LHCN-M2 (cell line): ENCODE results near the gene RYR2. TPM values are rescaled to one million over a fixed set of nuclear protein-coding genes. Genes with fewer than 3 reads are reported as not detected.
"Not testable (repeated sequence)": the region's sequence is repeated elsewhere in the genome, so short reads cannot be mapped to it uniquely, and the experiment has no call there.

Experiments
- DNase-seq: peaks from one replicate; pipeline ENCODE4 v3.0.0-alpha.2; 2012; ENCODE audit warnings: low read depth
- total RNA-seq: library from RNA; depleted of rRNA; stranded (reverse); fragments of >200 nt; gene quantifications from 2 replicates; pipeline ENCODE4 v1.2.3, GENCODE V29; 2014

The RYR2 gene
- total RNA-seq, 1 experiment from 2014 or later = 0.06 TPM

- no peak for DNase-seq
These were observed 744.2 kb downstream of the RYR2 start for GRCh38 chr1:237786066-237786719.

GRCh38 chr1:237788069-237788468, 746.1 kb downstream of the RYR2 start:
- no peak for DNase-seq

- DNase-seq = no peak
These were observed 747.6 kb downstream of the RYR2 start for GRCh38 chr1:237789619-237790018.

GRCh38 chr1:237791592-237791991, 749.6 kb downstream of the RYR2 start:
- DNase-seq = no peak

- no peak for DNase-seq
These were observed 750.2 kb downstream of the RYR2 start for GRCh38 chr1:237792149-237792548.

- no peak for DNase-seq
These were observed 750.7 kb downstream of the RYR2 start for GRCh38 chr1:237792726-237793125.

- DNase-seq = peak; percentile 6
These were observed 752.1 kb downstream of the RYR2 start for GRCh38 chr1:237794071-237794470.

- no peak for DNase-seq
These were observed 753.6 kb downstream of the RYR2 start for GRCh38 chr1:237795558-237795957.

- peak; percentile 40 for DNase-seq
These were observed 757.9 kb downstream of the RYR2 start for GRCh38 chr1:237799762-237800474.

GRCh38 chr1:237804516-237804915, 762.5 kb downstream of the RYR2 start:
- no peak for DNase-seq

GRCh38 chr1:237809099-237809498, 767.1 kb downstream of the RYR2 start:
- DNase-seq = no peak

GRCh38 chr1:237811633-237812032, 769.6 kb downstream of the RYR2 start:
- DNase-seq = no peak

- DNase-seq = no peak
These were observed 770.1 kb downstream of the RYR2 start for GRCh38 chr1:237812061-237812460.

GRCh38 chr1:237814319-237814924, 772.4 kb downstream of the RYR2 start:
- peak; percentile 9 for DNase-seq

- no peak for DNase-seq
These were observed 775.3 kb downstream of the RYR2 start for GRCh38 chr1:237817277-237817676.

GRCh38 chr1:237820634-237821033, 778.6 kb downstream of the RYR2 start:
- not testable (repeated sequence) for DNase-seq

GRCh38 chr1:237832858-237833257, 790.9 kb downstream of the RYR2 start:
- no peak for DNase-seq

GRCh38 chr1:237834048-237834447, 792.1 kb downstream of the RYR2 start:
- DNase-seq = no peak

- DNase-seq = no peak
These were observed 792.5 kb downstream of the RYR2 start for GRCh38 chr1:237834461-237834860.

- no peak for DNase-seq
These were observed 796.3 kb downstream of the RYR2 start for GRCh38 chr1:237838320-237838719.

GRCh38 chr1:237838904-237839534, 797.0 kb downstream of the RYR2 start:
- no peak for DNase-seq

- no peak for DNase-seq
These were observed 799.5 kb downstream of the RYR2 start for GRCh38 chr1:237841485-237841884.
